DOHH2 (cell line): ENCODE data around the gene ST3GAL5.

ENCODE experiments used
- EZH2phosphoT487 ChIP-seq: fragments of 200-600 bp; sonication (generic); IDR thresholded peaks from 2 replicates; pipeline ENCODE4 v1.6.1; 2017; ENCODE audit warnings: borderline replicate concordance, mild to moderate bottlenecking, antibody characterized with exemption, low read length, moderate library complexity, mixed read lengths
- TF ChIP-seq, protein P1 (sequence below): fragments of 200-600 bp; sonication (generic); IDR thresholded peaks from one replicate; pipeline ENCODE4 v1.5.1; 2014; ENCODE audit warnings: antibody characterized with exemption, mild to moderate bottlenecking, low read depth, low read length; ENCODE audit not compliant: poor library complexity, severe bottlenecking

DNA sequence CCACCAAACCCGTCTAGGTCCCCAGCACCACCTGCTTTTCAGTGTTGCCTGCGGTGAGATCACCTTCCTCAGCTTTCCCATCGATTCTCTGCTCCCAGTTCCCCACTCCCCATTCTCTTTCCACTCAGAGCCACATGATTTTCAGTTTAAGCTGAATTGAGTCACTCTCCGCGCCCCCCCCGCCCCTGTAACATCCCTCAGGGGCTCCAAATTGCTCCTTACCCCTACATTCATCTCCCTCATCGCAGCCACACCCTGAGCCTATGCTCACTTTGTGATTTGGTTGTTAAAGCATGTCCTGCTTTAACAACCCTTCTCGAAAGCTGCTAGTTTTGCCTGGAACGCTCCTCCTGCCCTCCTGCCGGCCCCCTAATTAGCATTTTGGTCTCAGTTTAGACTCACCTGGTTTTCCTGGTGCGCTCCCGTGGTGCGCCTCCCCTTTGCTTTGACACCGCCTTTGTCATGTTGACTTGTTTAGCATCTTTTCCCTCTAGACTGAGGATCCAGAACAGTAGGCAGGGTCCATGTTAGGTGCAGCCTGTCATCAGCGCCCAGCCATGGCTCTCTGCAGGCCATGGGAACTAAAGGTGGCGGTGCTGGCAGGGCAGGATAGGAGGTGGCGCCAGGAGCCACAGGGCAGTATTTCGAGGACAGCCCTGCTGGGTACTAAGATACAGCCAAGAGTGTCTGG lies 60.8 kb downstream of the ST3GAL5 start:
- TF ChIP-seq, protein P1, sequence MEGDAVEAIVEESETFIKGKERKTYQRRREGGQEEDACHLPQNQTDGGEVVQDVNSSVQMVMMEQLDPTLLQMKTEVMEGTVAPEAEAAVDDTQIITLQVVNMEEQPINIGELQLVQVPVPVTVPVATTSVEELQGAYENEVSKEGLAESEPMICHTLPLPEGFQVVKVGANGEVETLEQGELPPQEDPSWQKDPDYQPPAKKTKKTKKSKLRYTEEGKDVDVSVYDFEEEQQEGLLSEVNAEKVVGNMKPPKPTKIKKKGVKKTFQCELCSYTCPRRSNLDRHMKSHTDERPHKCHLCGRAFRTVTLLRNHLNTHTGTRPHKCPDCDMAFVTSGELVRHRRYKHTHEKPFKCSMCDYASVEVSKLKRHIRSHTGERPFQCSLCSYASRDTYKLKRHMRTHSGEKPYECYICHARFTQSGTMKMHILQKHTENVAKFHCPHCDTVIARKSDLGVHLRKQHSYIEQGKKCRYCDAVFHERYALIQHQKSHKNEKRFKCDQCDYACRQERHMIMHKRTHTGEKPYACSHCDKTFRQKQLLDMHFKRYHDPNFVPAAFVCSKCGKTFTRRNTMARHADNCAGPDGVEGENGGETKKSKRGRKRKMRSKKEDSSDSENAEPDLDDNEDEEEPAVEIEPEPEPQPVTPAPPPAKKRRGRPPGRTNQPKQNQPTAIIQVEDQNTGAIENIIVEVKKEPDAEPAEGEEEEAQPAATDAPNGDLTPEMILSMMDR = no peak
- TF ChIP-seq EZH2phosphoT487 = no peak
